ENCODE measurements around the gene SLC31A2.

SLC31A2 gene

DNA sequence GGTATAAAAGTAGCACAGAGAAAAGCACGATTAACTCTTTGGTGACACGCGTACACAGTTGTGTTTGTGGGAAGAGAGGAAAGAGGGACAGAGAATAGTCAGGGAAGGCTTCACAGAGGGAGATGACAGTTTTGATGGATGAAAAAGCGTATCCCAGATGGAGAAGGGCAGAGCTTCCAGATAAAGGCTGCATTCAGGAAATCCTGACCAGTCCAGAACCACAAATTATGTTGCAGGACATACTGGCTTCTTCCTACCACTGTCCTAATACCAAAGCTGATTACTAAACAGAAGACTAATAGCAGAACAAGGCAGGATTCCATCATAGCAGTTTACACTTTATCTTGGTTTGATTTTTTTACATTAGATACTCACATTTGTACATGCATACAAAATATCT, 34.5 kb downstream of the SLC31A2 start:
- no peaks in the 10 kb centered on the region for H3K27me3 ChIP-seq (ENCODE audit: control insufficient read depth, insufficient read depth, low read length)
- peaks cover 87% of the 10 kb centered on the region for H3K36me3 ChIP-seq (ENCODE audit: control insufficient read depth, insufficient read depth, low read length)
- no peak overlapping the region for H3K4me3 ChIP-seq (ENCODE audit: low read depth, low read length)
- H3K4me1 ChIP-seq (ENCODE audit: control insufficient read depth, insufficient read depth, low read length), result no peaks in the 10 kb centered on the region
- no peak overlapping the region for H3K27ac ChIP-seq (ENCODE audit: low read depth, low read length)
- no peaks in the 10 kb centered on the region for H3K9me3 ChIP-seq (ENCODE audit: control insufficient read depth, insufficient read depth, low read depth, low read length)
- H3K9ac ChIP-seq (ENCODE audit: low read length), result no peak overlapping the region

DNA sequence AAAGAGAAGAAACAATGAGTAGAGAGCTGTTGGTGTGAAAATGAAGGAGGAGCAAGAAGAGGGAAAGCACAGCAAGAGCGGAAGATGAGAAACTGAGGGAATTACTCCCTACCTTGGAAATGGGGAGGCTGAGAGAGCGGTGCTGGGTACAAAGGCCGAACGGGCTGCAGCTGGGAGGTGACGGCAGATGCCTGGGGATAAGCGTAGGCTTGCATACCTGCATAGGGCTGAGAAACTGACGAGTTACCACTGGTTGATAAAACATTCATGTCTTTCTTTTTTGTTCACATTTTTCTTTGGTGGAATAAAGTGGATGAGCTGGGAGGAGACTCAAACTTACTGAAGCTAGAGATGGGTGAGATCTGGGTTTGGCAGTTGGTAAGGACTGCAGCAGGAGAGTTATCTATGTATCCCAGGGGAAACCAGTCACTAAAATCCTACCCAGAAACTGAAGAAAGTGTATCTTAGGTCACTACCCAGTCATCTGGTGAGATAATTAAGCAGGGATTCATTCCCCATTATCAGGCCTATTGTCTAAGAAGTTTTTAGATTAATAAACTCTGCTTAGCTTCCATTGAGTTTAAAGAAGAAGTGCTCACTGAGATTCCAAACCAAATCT, 35.4 kb downstream of the SLC31A2 start:
- H3K9me3 ChIP-seq (ENCODE audit: control insufficient read depth, insufficient read depth, low read depth, low read length), result no peaks in the 10 kb centered on the region
- no peaks in the 10 kb centered on the region for H3K27me3 ChIP-seq (ENCODE audit: control insufficient read depth, insufficient read depth, low read length)
- no peaks in the 10 kb centered on the region for H3K4me1 ChIP-seq (ENCODE audit: control insufficient read depth, insufficient read depth, low read length)
- no peak overlapping the region for H3K27ac ChIP-seq (ENCODE audit: low read depth, low read length)
- H3K4me3 ChIP-seq (ENCODE audit: low read depth, low read length), result no peak overlapping the region
- H3K36me3 ChIP-seq (ENCODE audit: control insufficient read depth, insufficient read depth, low read length), result peaks cover 81% of the 10 kb centered on the region
- H3K9ac ChIP-seq (ENCODE audit: low read length), result no peak overlapping the region

DNA sequence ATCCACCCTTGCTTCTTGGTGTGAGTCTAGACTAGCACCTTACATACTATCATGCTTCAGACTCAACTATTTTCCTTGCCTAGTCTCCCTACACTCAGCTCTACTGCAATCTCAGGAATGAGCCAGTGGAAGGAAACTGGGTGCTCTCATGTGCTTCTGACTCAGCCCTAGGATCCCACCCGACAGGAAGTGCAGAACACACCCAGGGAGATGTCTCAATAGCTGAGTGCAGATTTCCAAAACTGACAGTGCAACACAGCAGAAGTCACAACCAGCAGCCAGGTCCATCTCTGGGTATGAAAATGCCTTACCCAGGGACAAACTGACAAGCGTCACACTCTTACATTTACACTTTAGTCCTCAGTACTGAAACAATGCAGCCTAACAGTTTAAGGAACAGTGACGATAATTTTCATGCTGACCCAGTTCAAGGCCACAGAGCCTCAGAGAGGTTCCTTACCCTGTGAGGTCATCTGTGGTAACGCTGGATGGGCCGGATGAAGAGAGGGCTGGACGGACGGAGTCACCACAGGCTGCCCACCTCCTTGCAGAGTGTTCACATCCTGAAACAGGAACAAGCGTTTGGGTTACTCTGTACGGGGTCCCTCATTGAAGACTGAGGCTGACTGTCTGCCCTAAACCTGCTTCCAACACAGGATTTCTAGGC, 37.3 kb downstream of the SLC31A2 start:
- H3K9me3 ChIP-seq (ENCODE audit: control insufficient read depth, insufficient read depth, low read depth, low read length), result no peaks in the 10 kb centered on the region
- H3K27me3 ChIP-seq (ENCODE audit: control insufficient read depth, insufficient read depth, low read length), result no peaks in the 10 kb centered on the region
- H3K4me3 ChIP-seq (ENCODE audit: low read depth, low read length), result no peak overlapping the region
- H3K36me3 ChIP-seq (ENCODE audit: control insufficient read depth, insufficient read depth, low read length), result peaks cover 74% of the 10 kb centered on the region
- no peaks in the 10 kb centered on the region for H3K4me1 ChIP-seq (ENCODE audit: control insufficient read depth, insufficient read depth, low read length)
- no peak overlapping the region for H3K9ac ChIP-seq (ENCODE audit: low read length)
- no peak overlapping the region for H3K27ac ChIP-seq (ENCODE audit: low read depth, low read length)

DNA sequence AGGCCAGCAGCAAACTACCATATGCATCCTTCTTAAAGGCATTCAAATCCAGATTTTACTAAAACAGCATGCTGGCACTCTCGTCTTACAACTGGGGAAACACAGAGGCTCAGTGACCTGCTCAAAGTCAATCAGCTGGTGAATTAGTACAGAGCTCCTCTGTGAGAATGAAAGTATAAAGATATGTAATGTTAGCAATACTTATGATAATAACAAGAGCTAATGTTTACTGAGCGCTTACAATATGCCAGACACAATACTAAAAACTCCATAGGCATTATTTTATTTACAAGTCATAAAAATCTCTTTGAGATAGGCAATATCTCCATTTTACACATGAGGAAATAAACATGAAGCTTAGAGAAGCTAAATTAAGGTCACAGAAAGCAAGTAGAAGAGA, 41.6 kb downstream of the SLC31A2 start:
- peaks cover 45% of the 10 kb centered on the region for H3K36me3 ChIP-seq (ENCODE audit: control insufficient read depth, insufficient read depth, low read length)
- no peak overlapping the region for H3K27ac ChIP-seq (ENCODE audit: low read depth, low read length)
- no peaks in the 10 kb centered on the region for H3K4me1 ChIP-seq (ENCODE audit: control insufficient read depth, insufficient read depth, low read length)
- no peak overlapping the region for H3K4me3 ChIP-seq (ENCODE audit: low read depth, low read length)
- no peaks in the 10 kb centered on the region for H3K9me3 ChIP-seq (ENCODE audit: control insufficient read depth, insufficient read depth, low read depth, low read length)
- no peak overlapping the region for H3K9ac ChIP-seq (ENCODE audit: low read length)
- no peaks in the 10 kb centered on the region for H3K27me3 ChIP-seq (ENCODE audit: control insufficient read depth, insufficient read depth, low read length)

DNA sequence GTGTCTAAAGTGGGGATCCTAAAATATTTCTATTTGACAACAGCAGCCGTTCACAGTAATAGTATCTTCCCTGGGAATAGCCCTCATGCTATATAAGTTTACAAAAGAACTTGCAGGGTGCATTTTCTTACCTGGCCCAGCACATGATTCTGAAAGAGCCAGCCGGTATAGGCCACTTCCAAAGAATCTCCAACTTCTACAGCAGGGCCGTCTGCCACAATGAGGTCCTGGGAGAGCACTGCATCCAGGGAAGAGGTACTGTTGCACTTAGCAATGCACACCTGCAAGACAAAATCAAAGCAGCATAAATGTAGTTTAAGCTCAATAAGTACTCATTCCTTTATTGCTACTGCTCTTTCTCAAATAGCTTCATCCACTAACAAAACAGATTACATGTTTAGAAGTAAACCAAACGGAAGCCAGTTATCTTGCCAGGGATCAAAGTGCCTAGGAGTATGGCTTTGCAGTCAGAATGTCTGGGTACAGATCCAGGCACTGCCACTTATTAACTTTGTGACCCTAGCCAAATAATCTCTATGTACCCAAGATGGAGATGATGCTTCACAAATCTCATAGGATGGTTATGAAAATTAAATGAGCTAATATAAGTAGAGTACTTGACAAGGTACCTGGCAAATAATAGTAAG, 49.0 kb downstream of the SLC31A2 start:
- H3K9me3 ChIP-seq (ENCODE audit: control insufficient read depth, insufficient read depth, low read depth, low read length), result no peaks in the 10 kb centered on the region
- H3K27ac ChIP-seq (ENCODE audit: low read depth, low read length), result no peak overlapping the region
- H3K9ac ChIP-seq (ENCODE audit: low read length), result no peak overlapping the region
- peaks cover 51% of the 10 kb centered on the region for H3K36me3 ChIP-seq (ENCODE audit: control insufficient read depth, insufficient read depth, low read length)
- H3K4me3 ChIP-seq (ENCODE audit: low read depth, low read length), result no peak overlapping the region
- H3K27me3 ChIP-seq (ENCODE audit: control insufficient read depth, insufficient read depth, low read length), result no peaks in the 10 kb centered on the region
- no peaks in the 10 kb centered on the region for H3K4me1 ChIP-seq (ENCODE audit: control insufficient read depth, insufficient read depth, low read length)

DNA sequence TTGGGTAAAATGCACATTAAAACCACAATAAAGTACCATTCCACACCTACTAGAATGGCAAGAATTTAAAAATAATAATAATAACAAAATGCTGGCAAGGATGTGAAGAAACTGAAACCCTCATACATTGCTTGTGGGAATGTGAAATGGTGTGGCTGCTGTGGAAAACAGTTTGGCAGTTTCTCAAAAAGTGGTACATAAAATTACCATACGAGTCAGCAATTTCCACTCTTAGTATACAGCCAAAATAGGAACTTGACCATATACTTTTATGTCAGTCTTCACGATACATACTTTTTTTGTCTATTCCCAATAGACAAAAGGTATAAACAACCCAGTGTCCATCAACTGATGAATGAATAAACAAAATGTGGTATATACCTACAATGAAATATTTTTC, 54.6 kb downstream of the SLC31A2 start:
- Histone ChIP-seq H3K9ac (ENCODE audit: low read length) (no peak overlapping the region), H3K9me3 (ENCODE audit: control insufficient read depth, insufficient read depth, low read depth, low read length) (no peaks in the 10 kb centered on the region), H3K27ac (ENCODE audit: low read depth, low read length) (no peak overlapping the region), H3K36me3 (ENCODE audit: control insufficient read depth, insufficient read depth, low read length) (peaks cover 45% of the 10 kb centered on the region), H3K4me1 (ENCODE audit: control insufficient read depth, insufficient read depth, low read length) (no peaks in the 10 kb centered on the region), H3K4me3 (ENCODE audit: low read depth, low read length) (no peak overlapping the region), H3K27me3 (ENCODE audit: control insufficient read depth, insufficient read depth, low read length) (no peaks in the 10 kb centered on the region)

DNA sequence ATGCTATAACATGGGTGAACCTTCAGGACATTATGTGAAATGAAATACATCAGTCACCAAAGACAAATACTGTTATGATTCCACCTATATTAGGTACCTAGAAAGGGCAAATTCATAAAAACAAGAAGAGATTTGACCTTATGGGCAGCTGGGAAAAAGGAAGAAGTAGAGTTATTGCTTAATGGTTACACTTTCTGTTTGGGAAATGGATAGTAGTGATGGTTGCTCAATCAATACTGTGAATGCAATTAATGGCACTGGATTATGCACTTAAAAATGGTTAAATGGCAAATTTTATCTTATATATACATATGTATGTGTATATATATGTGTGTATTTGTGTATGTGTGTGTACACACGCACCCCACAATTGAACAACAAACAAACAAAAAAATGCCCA, 55.1 kb downstream of the SLC31A2 start:
- H3K36me3 ChIP-seq (ENCODE audit: control insufficient read depth, insufficient read depth, low read length), result peaks cover 49% of the 10 kb centered on the region
- H3K4me3 ChIP-seq (ENCODE audit: low read depth, low read length), result no peak overlapping the region
- no peaks in the 10 kb centered on the region for H3K4me1 ChIP-seq (ENCODE audit: control insufficient read depth, insufficient read depth, low read length)
- no peaks in the 10 kb centered on the region for H3K9me3 ChIP-seq (ENCODE audit: control insufficient read depth, insufficient read depth, low read depth, low read length)
- H3K27me3 ChIP-seq (ENCODE audit: control insufficient read depth, insufficient read depth, low read length), result no peaks in the 10 kb centered on the region
- no peak overlapping the region for H3K9ac ChIP-seq (ENCODE audit: low read length)
- no peak overlapping the region for H3K27ac ChIP-seq (ENCODE audit: low read depth, low read length)

DNA sequence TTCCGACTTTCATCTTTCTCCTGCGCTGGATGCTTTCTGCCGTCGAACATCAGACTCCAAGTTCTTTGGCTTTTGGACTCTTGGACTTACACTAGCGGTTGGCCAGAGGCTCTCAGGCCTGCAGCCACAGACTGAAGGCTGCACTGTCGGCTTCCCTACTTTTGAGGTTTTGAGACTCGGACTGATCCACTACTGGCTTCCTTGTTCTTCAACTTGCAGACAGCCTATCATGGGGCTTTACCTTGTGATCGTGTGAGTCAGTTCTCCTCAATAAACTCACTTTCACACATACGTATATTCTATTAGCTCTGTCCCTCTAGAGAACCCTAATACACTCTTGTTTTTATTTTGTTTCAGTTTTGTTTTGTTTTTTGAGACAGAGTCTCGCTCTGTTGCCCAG, 60.0 kb downstream of the SLC31A2 start:
- Histone ChIP-seq H3K36me3 (ENCODE audit: control insufficient read depth, insufficient read depth, low read length) (peaks cover 26% of the 10 kb centered on the region), H3K9me3 (ENCODE audit: control insufficient read depth, insufficient read depth, low read depth, low read length) (no peaks in the 10 kb centered on the region), H3K9ac (ENCODE audit: low read length) (no peak overlapping the region), H3K27ac (ENCODE audit: low read depth, low read length) (no peak overlapping the region), H3K27me3 (ENCODE audit: control insufficient read depth, insufficient read depth, low read length) (no peaks in the 10 kb centered on the region), H3K4me3 (ENCODE audit: low read depth, low read length) (no peak overlapping the region), H3K4me1 (ENCODE audit: control insufficient read depth, insufficient read depth, low read length) (no peaks in the 10 kb centered on the region)

Measured in HUES6 (cell line).